ENCODE measurements around the gene CACNA1C.
"Not testable (repeated sequence)": the region's sequence is repeated elsewhere in the genome, so short reads cannot be mapped to it uniquely, and the experiment has no call there.

Gene CACNA1C

DNA sequence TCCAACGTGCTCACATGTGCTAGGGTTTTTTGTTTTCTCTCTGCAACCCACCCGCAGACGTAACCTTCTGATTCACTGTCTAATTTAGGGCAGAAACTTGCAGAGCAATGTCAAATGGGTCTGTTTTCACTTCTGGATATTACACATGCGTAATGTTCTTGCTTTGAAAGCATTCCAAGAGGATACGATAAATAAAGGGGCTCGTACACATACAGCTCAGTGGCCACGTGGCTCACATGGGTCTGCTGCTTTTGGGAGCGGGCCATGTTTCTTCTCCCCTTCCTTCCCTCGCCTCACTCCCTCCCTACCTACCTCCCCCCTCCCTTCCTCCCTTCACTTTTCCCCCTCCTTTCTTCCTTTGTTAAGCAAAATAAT, 23.4 kb downstream of the CACNA1C start:
- DNase-seq (ENCODE audit: low spot score): no peak

DNA sequence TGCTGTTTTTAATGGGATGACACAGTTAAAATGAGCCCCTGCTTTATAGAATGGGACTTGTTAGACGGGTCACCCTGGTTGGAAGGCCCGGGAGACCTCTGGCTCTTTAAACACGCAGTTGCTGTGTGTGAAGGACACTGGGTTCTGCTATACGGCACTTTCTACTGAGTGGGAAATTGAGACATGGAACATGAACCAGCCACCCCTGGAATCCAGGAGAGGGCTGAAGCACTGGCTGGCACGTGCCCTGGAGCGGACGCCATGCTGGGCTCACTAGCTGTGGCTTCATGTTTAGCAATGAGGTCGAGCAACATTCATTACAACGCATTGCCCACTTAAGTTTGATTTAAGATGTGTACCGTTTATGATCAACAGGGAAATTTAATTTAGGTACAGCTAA, 23.9 kb downstream of the CACNA1C start:
- DNase-seq (ENCODE audit: low spot score): no peak

DNA sequence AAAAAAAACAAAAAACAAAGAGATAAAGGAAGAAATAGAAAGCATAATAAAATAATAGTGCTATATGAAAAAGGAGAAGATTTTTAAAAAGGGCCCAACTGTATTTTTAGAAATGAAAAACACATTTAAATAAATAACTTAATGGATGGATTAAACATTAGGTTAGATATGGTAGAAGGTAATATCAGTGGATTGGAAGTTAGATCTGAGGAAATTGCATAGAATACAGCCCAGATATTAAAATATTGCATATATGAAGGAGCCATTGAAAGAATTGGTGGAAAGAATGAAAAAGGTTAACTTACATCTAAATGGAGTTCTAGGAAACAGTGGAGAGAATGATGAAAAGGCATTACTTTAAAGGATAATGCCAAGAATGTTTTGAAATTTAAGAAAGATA, 27.8 kb downstream of the CACNA1C start:
- no peak for DNase-seq (ENCODE audit: low spot score)

DNA sequence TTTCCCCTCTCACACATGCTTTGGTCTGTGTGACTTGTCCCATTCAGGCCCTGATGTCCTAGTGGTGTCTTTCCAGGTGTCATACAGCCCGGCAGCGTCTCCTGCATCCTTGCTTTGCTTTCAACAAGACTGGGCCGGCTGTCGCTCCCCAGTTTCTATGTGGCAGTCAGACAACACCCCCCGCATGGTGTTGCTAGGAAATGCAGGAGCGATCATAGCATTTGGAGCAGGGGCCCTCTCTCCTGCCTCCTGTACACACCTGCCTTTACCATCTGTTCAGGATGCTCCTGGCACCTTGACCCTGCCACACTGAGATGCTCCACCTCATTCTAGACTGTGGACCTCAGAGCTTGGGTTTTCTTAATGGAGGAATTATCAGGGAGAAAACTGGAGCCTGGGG, 29.5 kb downstream of the CACNA1C start:
- no peak for DNase-seq (ENCODE audit: low spot score)

DNA sequence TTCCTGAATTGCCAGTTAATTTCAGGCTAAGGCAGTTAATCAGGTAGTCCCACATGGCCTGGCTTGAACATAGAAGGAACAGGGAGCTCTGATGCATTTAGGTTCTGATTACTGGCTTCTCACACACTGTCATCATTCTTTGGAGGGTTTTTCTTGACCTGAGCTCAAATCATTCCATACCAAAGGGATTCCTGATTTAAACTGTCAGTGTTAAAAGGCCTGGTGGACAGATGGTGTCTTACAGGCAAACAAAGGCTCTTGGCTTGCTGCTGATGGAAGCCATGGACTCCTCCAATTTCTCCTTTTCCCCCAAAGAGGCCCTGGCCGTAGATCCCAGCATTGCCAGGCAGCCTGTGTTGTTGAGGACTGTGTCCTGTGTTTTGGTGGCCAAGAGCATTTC, 30.2 kb downstream of the CACNA1C start:
- no peak for DNase-seq (ENCODE audit: low spot score)

DNA sequence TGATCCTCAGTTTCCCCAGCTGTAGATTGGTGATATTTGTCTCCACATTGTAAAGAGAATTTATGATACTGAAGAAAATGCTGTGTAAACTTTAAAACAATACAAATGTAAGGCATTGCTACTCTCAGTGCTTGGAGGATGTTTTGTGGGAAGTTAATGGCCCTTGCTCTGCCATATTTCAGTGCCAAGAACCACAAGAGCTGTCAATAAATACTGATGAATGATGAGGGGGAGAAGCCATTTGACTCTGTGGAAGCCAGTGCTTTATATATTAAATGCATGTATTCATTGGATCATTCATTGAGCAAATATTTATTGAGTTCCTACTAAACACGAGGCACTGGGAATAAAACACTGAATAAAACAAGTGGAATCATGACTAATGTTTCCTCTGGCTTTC, 30.8 kb downstream of the CACNA1C start:
- DNase-seq (ENCODE audit: low spot score): no peak

DNA sequence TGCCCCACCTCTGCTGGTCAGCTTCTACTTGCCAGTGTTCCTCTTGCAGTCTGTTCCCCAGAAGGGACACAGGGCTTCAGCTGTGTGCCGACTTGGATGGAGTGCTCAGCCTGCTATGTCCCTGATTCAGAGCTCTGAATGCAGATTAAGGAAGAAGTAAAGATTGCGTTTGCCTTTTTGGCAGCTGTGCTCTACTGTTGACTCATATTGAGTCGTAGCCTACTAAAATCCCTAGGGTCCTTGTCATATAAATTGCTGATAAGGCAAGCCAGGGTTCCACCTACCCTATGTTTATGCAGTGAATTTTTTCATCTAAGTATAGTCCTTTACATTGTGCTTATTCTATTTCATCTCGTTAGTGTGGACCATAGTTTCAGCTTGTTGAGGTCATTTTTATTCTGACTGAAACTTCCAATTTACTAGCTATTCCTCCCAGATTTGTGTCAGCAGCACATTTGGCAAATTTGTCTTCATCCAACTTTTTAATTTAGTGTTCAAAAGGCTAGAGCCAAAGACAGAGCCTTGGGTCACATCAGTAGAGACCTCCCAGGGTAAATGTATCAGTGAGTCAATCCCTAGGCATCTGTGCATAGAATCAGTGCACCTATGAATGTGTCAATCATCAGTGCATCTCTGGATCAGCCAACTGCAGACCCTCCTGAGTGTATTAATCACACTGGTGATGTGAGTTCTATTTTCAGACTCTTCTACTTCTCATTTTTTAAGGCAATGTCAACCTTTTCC, 31.9 kb downstream of the CACNA1C start:
- DNase-seq (ENCODE audit: low spot score): no peak

DNA sequence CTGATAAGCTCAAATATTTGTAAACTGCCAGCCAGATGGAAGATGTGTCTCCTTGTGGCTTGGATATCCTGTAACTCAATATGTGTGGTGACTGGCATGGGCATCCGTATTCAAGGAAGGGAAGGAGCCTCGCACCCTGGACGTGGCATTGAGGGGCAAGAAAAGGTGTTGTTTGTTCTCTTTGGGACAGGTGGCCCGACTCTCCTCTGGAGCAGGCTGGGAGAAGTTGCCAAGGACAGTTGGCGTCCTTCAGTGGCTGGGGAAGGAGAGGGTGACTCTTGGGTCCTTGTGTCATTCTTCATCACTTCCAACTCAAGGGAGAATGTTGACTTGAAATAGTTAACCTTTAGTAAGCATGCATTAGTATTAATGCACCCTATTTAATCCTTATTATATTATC, 39.6 kb downstream of the CACNA1C start:
- DNase-seq (ENCODE audit: low spot score): no peak

DNA sequence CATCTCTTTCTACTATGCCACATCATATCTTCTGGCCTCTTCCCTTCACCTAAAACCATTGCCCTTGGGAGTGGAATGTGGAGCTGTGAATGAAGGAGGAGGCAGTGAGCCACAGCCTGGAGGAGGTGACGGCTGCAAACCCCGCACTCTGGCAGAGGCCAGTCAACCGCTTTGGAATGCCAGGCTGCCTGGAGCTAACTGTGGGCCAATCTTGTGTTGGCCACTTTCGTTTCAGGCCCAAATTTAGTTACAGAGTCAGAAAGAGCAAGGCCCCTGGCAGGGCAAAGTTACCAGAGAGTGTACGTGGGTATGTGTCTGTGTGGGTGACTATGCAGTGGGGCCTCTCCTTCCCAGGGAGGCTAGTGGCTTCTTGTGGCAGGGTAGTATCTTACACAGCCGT, 40.1 kb downstream of the CACNA1C start:
- DNase-seq (ENCODE audit: low spot score): no peak

DNA sequence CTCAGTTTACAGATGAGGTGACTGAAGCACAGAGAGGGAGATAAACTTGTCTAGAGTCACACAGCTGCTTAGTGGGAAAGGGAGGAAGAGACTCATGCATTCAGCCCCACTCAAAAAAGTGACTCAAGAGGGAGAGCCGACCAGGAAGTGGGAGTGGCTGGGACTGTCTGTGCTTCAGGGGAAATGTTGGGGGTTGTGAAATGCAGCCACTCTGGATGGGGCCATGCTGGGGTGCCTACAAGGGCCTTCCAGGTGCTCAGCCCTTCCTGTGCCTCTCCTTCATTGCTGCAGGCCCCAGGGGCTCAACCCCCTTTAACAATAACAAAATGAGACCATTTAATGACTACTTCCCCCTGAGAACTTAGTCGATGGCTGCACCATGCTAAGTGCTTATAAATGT, 41.8 kb downstream of the CACNA1C start:
- DNase-seq (ENCODE audit: low spot score): no peak

DNA sequence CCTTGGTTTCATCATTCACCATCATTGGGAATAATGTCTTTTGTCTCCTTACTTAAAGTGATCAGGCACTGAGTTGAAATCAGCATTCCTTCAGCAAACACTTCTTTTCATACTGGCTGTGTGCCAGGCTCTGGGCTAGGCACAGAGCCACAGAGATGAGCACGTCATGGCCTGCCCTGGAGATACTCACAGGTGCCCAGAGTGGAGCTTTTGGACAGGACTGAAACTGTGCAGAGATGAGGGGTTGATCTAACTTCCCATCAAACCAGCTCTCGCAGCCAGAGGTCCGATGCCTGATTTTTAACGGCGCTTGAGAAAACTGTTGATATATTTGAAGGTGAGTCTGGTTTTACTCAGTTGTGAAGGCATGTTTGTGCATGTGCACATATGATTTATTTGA, 43.1 kb downstream of the CACNA1C start:
- no peak for DNase-seq (ENCODE audit: low spot score)

DNA sequence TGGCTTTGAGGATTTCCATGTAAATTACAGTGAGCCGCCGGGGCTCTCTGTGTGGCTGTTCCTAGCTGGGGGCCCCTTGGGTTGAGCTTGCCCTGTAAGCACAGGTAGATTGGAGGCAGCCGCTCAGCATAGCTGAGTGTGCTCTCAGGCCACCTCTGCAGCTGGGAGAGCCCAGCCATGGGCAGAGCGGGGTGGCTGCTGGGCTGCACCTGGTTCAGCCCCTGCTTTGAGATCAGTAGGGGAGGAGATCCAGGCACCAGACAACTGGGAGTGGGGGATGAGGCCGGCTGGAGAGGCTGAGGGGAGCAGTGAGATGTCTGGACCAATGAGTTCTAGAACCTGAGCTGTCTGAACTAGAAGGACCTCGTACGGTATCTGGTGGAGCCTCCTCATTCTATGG, 44.8 kb downstream of the CACNA1C start:
- DNase-seq (ENCODE audit: low spot score): no peak

DNA sequence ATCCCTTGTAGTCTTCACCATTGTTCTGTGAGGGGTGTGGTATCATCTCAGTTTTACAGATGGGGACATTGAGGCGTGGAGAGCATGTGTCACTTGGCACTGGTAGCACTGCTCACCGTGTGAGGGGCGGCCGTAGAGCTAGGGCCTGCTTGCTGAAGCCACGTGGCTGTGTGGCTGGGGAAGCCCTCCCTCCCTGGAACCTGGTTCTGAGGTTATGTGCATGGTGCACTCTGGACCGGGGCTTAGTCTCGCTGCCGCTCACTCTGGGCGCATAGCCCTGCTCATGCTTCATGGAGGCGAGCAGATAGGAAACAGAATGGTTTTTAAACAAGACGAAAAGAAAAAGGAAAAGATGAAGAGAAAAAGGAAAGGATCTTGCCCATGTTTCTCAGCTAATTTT, 46.1 kb downstream of the CACNA1C start:
- DNase-seq (ENCODE audit: low spot score): no peak

DNA sequence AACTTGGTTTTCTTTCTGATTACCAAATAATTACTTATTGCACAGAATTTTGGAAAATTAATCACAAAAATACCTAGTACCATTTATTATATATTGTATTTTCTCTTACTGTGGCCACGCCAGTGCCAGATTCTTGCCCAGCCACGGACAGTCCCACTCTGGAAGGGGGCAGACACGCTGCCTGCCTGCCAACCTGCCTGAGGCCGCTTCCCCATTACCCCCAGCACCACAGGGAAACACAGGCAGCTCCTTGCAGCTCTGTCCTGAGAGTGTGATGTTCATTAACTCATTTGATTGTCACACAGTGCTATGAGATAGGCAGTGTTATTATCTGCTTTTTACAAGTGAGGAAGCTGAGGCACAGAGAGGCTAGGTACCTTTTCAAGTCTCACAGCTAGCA, 46.8 kb downstream of the CACNA1C start:
- no peak for DNase-seq (ENCODE audit: low spot score)

DNA sequence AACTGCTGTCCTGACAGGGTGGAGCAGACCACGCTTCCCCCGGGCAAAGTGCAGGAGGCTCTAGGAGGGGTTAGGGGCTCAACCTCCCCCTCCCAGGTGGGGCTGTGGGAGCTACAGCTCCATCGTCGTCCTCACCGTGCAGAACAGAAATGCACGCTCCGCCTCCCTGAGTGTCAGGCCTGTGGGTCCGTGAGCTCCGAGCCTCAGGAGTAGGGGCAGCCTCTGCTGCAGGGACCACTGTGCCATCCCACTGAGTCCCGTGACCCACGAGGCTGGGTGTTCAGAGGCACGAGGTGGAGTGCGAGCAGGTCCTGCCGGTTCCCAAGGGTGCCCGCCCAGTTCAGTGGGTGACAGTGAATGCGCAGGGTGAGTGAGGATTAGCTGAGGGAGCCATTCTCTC, 48.6 kb downstream of the CACNA1C start:
- no peak for DNase-seq (ENCODE audit: low spot score)

DNA sequence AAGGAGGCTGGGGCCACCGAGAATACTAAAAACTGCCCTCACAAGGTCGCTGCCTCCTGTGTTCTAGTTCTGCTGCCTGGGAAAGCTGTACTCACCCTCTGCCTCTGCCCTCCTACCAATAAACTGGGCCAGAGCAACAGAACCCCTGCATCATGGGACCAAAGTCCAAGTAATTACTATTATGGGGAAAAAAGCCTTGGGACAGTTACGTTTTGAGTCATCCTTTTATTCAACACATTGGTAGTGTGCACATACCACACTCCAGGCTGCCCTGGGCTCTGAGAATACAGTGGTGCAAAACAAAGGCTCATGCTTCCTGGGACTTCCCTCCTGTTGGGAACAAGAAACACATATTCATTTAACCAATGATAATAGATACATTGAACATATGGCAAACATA, 49.0 kb downstream of the CACNA1C start:
- DNase-seq (ENCODE audit: low spot score): no peak

DNA sequence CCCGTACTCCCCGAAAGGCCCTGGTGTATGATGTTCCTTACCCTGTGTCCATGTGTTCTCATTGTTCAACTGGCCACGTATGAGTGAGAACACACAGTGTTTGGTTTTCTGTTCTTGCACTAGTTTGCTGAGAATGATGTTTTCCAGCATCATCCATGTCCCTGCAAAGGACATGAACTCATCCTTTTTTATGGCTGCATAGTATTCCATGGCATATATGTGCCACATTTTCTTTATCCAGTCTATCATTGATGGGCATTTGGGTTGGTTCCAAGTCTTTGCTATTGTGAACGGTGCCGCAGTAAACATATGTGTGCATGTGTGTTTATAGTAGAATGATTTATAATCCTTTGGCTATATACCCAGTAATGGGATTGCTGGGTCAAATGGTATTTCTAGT, 49.9 kb downstream of the CACNA1C start:
- DNase-seq (ENCODE audit: low spot score): not testable (repeated sequence)

DNA sequence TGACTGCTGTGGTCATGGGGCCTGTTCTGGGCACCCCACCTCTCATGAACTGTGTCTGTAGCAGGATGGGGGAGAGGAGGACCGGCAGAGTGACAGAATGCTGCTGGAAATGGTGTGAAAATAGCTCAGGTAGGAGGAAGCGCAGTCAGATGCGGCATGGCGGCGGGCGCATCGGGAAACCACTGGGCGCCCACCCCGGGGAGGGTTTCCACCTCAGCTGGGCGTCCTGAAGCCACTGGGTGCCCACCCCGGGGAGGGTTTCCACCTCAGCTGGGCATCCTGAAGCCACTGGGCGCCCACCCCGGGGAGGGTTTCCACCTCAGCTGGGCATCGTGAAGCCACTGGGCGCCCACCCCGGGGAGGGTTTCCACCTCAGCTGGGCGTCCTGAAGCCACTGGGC, 52.6 kb downstream of the CACNA1C start:
- not testable (repeated sequence) for DNase-seq (ENCODE audit: low spot score)

DNA sequence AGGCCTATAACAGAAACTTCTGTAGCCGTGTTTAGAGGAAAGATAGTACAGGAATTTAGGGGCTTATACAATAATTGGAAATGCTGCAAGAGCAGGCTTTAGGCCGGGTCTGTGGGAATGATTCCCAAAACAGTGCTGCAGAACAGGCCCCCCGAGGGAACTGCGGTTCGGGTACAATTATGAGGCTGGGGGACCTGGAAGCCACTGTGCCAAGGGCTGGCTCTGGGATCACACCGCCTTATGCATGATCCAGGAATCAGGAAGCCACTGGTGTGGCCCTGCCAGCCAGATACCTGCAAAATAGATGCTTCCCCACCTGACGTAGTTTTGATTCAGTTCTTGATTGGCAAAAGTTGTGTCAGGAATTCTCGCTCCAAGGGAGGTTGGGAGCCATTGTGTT, 55.4 kb downstream of the CACNA1C start:
- no peak for DNase-seq (ENCODE audit: low spot score)

DNA sequence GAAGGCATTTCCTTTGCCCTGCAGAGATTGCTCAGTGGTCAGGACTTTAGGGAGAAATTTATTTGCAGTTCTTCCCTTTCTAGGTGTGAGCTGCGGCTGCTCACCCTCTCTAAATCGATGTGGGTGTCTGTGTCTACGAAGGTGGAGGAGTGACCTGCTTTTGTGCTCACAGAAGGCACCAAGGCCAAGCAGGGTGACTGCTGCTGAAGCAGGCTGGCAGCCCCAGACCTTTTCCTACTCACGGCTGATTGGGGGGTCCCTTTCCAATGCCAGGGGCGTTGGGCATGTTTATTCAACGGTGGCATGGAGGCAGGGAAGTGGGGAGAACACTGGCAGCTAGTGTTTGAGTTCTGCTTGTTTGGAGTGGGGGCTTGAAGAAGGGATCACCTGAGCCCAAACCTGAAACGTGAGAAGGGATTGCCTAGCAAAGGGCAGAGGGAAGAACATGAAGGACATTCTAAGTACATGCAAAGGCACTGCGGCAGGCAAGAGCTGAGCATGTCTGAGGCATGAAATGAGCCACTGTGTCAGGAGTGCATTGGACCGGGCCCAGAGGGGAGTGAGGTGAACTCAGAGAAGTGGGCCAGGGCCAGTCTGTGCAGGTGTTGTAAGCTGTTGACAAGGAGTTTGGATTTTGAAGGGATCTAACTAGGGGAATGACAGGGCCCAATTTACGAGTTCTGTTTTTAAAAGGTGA, 56.3 kb downstream of the CACNA1C start:
- DNase-seq (ENCODE audit: low spot score): no peak

DNA sequence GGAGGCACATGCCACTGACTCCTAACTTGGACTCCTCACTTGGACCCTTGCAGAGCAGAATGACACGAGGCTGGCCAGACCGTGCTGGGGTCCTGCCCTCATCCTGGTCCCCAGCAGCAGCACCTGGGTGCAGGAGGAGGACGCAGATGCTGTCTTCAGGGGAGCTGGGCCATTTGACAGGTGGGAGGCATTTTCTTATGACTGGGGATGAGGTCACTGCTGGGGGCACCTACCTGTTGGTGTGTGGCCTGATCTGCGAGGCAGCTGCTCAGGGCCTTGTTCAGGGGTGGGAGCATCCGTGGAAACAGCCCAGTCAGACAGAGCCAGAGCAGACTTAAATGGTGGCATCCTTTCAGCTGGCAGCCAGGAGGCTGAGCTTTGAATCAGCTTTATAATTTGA, 57.3 kb downstream of the CACNA1C start:
- DNase-seq (ENCODE audit: low spot score): no peak

DNA sequence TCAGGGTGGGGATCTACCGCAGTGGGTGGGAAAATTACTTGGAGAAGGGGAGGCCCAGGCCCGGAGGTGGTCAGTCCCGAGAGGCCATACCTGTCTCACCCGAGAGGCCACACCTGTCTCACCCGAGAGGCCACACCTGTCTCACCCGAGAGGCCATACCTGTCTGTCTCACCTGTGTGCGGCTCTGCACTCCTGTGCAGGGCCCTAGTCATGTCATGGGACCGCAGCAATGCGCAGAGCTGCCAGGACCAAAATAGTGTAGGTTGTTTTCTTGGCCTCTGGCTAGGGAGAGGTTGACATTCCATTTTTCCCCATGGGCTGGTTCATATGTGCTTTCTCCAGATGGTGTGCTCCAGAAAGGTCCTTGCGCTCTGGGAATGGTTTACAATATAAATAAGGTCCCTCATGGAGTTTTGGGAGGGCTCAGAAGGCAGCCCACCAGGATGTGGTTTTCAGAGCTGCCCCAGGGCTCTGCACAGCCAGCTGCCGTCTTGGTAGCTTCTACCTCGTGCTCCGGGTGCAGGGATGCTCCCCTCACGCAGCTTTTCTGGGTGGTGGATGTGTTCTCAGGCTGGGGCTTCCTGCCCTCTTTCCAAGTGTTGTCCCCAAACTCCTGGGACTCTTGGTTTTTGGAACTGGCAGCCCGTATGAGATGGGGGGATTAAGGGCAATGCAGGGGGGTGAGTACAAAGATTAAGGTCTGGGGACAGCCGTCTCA, 58.2 kb downstream of the CACNA1C start:
- DNase-seq (ENCODE audit: low spot score): no peak

DNA sequence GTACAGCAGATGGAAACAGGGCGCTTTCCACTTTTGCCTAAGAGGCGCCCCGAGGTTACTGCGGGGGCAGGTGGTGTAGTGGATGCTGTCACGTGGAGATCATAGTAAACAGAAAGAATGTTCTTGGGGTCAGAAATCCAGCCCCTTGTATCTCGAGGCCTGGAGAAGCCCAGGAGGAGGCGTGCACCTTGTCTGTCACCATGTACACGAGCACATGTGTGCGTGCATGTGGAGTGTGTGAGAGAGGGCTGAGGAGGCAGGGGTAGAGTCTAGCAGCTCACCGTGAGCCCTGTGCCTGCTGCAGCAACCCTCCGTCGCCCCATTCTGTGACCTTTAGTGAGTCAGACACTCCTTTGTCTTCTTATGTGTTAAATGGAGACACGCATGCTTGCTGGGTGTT, 59.0 kb downstream of the CACNA1C start:
- no peak for DNase-seq (ENCODE audit: low spot score)

Measured in HuH-7.5 (cell line).